Measurements from ENCODE around the gene PPP2R2C.

The PPP2R2C gene

DNA sequence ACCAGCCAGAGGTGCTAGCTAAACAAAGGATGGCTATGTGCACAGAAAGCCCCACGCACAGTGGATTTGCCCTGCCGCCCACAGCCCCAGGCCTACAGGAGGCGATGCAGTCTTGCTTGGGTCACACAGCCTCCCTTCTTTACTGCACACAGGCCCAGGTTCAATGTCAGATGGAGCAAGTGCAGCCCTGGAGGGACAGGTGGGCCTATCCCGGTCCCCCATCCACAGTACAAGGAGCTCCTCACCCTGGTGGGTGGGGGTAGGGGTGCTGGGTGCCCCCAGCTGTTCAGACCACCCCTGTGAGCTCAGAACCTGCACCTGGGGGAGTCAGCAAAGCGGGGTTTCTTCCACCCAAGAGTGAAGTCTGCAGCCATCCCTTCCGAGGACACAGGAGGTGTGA, 114.9 kb downstream of the PPP2R2C start:
- H3K4me3 ChIP-seq (ENCODE audit: low read depth, low read length): no peak overlapping the region
- TF ChIP-seq, protein P1, sequence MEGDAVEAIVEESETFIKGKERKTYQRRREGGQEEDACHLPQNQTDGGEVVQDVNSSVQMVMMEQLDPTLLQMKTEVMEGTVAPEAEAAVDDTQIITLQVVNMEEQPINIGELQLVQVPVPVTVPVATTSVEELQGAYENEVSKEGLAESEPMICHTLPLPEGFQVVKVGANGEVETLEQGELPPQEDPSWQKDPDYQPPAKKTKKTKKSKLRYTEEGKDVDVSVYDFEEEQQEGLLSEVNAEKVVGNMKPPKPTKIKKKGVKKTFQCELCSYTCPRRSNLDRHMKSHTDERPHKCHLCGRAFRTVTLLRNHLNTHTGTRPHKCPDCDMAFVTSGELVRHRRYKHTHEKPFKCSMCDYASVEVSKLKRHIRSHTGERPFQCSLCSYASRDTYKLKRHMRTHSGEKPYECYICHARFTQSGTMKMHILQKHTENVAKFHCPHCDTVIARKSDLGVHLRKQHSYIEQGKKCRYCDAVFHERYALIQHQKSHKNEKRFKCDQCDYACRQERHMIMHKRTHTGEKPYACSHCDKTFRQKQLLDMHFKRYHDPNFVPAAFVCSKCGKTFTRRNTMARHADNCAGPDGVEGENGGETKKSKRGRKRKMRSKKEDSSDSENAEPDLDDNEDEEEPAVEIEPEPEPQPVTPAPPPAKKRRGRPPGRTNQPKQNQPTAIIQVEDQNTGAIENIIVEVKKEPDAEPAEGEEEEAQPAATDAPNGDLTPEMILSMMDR (IDR thresholded peaks at IDR 0.05; ENCODE audit: low read depth, low read length, missing control alignments): no peak

DNA sequence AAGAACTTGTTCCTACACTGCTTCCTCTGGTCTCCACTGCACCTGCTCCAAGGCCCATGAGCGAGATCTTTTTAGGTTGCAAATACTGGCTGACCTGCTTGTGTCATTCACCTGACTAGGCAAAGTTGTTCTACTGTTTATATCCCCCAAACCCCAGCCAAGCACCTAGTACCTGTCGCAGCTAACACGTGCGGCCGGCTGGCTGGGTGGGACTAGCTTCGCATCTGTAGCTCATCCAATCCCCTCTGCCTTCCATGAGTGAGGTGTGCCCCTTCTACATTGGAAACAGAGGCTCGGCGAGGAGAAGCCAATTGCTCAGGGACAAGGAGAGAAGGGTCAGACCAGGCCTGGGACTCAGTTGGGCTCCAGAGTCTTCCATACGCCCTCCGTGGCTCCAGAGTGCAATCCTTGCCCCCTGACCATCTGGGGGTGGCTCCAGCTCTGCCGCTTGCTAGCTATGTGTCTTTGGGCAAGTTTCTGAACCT, 116.3 kb downstream of the PPP2R2C start:
- no peak for DNase-seq (ENCODE audit: low read depth)
- H3K4me3 ChIP-seq (ENCODE audit: low read depth, low read length): no peak overlapping the region
- TF ChIP-seq, protein P1 (IDR thresholded peaks at IDR 0.05; ENCODE audit: low read depth, low read length, missing control alignments): no peak

More for the DNA sequence above, 114.9 kb downstream of the PPP2R2C start:
- no peak for DNase-seq (ENCODE audit: low read depth)

DNA sequence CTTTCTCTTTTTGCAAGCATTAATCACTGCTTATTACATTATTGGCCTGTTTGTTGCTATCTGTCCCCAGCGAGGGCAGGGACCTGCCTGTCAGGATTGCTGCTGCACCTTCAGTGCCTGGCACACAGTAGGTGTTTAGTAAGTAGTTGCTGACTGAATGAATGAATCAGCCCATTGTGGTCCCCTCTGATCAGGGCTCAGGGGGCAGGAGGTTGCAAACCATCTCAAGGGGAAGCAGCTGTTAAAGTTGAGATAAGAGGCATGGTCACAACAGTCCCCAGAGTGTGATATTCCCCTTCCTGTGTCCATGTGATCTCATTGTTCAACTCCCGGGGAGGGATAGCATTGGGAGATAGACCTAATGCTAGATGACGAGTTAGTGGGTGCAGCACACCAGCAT, 117.4 kb downstream of the PPP2R2C start:
- DNase-seq (ENCODE audit: low read depth): no peak

DNA sequence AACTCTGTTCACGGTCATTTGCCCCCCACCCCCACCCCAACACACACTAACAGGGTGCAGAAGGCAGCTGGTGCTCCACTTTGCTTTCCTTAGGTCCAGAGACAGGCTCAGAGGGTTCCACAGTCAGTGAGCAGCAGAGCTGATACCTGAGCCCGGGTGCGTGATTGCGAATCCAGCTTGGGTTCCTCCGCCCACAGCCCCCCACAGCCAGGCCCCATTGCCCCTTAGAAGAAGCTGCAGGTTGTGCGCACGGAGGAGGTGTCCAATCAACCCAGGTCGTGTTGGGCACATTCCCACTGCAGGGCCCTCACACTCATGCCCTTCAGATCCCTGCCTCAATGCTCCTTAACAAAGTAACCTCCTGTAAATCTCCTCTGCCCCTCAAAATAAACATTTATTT, 117.8 kb downstream of the PPP2R2C start:
- DNase-seq (ENCODE audit: low read depth): no peak
- TF ChIP-seq, protein P1 (IDR thresholded peaks at IDR 0.05; ENCODE audit: low read depth, low read length, missing control alignments): no peak
- H3K4me3 ChIP-seq (ENCODE audit: low read depth, low read length): no peak overlapping the region

More for the DNA sequence above, 117.4 kb downstream of the PPP2R2C start:
- TF ChIP-seq, protein P1 (IDR thresholded peaks at IDR 0.05; ENCODE audit: low read depth, low read length, missing control alignments): no peak
- no peak overlapping the region for H3K4me3 ChIP-seq (ENCODE audit: low read depth, low read length)

DNA sequence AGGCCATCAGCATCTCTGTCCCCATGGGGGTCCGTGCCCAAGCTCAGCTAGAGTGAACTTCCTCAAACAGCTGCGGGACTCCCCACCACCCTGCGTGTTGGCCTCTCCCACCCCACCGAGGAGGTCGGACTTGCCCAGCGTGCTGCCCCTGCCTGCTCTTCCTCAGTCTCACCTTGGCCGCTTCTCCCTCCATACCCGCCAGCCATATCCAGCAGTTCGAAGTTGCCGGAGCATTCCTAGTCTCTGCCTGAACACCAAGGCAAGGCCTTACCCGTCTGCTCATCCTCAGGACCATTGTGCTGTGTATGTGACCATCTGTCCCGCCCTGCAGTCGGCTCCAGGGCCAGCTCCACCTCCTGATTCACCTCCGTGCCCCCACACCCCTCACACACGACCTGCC, 118.3 kb downstream of the PPP2R2C start:
- no peak for DNase-seq (ENCODE audit: low read depth)
- TF ChIP-seq, protein P1 (IDR thresholded peaks at IDR 0.05; ENCODE audit: low read depth, low read length, missing control alignments): no peak
- H3K4me3 ChIP-seq (ENCODE audit: low read depth, low read length): no peak overlapping the region

DNA sequence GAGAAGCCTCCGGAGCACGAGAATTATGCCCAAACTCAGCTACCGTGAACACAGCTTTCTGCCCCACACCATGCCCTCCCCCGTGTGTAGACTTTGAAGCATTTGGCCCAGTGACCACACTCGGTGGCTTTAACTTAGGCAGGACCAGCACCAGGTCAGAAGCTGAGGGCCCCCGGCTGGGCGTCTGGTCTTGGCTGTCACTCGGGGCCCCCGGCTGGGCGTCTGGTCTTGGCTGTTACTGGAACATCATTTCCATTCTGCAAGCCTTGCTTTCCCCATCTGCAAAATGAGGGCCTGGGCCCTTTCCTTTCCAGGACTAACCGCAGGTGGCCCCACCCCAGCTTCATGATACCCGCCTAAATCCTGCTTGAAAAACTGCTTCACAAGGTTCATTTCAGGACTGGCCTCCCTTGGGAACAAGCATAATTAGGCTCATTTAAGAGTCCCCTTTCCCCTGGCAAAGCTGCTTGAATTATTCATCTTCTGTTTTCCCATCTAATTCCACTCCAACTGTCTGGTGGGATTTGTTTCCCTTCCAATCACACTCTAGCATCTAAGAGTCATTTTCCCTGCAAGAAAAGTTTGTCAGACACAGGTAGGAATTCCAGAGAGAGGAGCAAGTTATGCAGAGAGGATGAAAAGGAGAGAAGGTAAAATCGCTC, 120.3 kb downstream of the PPP2R2C start:
- no peak for DNase-seq (ENCODE audit: low read depth)
- TF ChIP-seq, protein P1 (IDR thresholded peaks at IDR 0.05; ENCODE audit: low read depth, low read length, missing control alignments): no peak
- no peak overlapping the region for H3K4me3 ChIP-seq (ENCODE audit: low read depth, low read length)
